Measurements from ENCODE around the gene ARFRP1.
"Not testable (repeated sequence)": the region's sequence is repeated elsewhere in the genome, so short reads cannot be mapped to it uniquely, and the experiment has no call there.

Gene ARFRP1

GRCh38 chr20:63653041-63653973 lies 54.5 kb downstream of the ARFRP1 start, which contains the start of gene STMN3:
Gene STMN3, minus strand, starts transcription at chr20:63653424. Its CDS starts 79 bp downstream, at chr20:63653345.
- DNase-seq: peak; percentile 91

DNA sequence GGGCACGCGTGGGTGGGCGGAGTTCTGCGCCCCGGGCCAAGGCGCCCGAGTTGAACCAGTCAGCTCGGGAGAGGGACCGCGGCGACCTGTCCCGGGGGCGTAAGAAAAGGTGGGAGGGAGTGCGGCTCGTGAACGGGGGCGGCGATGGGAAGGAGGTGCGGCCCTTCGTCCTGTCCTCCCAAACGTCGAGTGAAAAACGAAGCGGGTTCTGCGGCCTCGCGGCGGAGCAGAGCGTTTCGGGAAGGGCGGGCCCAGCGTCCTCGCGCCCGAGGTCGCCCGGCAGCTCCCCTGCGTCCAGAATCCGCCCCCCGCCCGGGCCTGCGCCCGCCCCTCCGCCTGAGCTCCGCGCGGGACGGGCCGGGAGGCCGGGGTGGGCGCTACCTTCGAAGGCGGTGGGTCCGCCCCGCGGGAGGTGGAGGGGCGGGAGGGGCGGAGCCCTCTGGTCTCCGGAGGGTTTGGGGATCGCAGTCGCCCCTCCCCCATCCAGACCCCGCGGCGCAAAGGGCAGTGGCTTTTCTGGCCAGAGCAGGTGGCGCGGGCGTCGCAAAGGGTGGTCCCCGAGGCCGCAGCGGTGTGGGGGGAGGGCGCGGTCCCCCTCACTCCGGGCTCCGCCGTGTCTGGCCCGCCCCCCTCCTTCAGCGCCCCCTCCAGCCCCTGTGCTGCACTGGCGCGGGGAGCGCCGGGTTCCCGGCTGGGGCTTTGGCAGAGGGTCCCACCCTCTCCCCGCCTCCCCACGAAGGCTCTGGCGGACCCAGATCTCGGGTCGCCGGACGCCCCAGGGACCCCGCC lies 55.4 kb downstream of the ARFRP1 start:
- peak; percentile 9 for DNase-seq

DNA sequence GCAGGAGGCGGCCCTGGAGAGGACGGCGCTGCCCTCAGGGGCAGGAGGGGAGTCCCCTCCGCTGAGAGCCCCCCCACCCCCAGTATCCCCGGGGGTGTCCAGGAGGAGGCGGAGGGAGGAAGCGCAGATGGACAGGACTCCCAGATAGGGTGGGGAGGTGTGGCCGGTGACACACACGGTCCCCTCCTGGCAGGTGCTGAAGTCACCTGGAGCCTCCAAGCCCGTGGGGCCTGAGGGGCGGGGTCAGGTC lies 55.9 kb downstream of the ARFRP1 start:
- DNase-seq: no peak

DNA sequence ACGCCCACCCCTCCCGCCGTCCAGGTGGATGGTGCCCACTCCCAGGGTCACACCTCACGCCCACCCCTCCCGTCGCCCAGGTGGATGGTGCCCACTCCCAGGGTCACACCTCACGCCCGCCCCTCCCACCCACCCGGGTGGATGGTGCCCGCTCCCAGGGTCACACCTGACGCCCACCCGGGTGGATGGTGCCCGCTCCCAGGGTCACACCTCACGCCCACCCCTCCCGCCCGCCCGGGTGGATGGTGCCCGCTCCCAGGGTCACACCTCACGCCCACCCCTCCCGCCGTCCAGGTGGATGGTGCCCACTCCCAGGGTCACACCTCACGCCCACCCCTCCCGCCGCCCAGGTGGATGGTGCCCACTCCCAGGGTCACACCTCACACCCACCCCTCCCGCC lies 57.3 kb downstream of the ARFRP1 start:
- not testable (repeated sequence) for DNase-seq

DNA sequence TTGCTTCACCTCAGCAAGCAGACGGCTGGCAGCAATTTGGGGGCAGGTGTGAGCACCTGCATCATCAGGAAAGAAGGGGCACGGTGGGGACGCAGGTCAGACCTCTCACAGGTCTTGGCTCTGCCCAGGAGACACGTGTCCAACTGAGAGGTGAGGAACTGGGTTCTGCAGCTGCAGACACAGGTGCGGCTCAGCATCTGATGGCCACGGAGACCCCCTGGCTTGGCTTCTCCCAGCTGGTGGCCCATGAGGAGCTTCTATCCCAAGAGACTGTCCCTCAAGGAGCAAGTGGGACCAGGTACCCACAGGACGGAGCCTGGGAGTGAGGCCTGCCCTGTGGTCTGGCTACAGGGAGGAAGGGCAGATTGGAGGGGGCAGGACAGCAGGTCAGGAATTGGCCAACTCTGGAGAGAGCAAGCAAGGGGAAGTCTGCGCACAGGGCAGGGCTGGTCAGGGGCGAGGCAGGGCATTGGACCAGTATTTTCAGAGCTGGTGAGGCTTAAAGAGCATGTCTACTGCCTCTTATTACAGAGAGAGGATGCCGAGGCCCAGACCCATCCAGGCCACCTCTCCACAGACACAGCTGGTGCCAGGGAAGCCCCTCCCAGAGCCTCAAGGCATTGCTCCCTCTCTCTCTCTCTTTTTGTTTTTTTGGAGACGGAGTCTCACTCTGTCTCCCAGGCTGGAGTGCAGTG lies 58.7 kb downstream of the ARFRP1 start:
- DNase-seq: no peak
